Measurements from ENCODE around the gene NAALADL2.

NAALADL2 gene

DNA sequence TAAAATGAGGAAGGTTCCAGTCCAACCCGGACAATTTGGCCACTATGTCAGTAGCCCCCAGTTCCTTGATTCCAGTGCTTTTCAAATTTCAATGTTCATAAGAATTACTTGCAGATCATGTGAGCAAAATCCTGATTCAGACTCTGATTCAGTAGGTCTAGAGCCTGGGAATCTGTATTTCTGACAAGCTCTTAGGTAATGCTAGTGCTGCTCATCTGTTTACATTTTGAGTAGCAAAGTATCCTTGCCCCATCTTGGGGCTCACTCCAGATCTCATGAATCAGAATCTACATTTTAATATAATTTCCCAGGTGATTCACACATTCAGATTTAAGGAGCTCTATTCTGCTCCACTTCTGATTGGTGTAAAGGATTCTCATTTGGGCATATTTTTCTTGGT, 142.0 kb downstream of the NAALADL2 start:
- no peak for DNase-seq

DNA sequence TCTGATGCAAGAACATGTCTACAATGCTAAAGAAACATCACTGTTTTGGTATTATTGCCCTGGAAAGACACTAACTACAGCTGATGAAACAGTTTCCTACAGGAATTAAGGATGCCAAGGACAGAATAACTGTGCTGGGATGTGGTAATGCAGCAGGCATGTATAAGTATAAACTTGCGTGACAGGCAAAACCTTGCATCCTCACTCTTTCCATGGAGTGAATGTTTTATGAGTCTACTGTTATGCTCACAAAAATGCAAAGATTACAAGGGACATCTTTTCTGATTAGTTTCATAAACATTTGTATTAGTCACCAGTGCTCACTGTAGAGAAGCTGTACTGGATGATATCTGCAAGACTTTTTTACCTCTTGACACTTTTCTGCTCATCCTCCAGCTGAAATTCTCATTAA, 143.6 kb downstream of the NAALADL2 start:
- no peak for DNase-seq

DNA sequence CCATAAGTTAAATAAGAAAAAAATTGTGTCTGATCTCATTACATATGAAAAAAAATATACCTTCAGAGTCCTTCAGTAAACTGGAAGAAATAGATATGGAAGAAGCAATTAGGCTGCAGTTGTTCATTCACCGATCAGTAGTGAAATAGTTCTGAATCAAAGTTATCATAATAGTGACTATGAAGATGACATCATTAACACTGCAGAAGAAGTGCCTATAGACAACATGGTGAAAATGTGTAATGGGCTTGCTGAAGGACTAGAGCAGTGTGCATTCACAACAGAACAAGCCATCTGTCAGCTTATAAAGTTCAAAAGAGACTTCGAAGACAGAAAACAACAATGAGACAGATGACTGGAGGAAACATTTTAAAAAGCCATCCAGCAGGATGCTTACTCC, 144.5 kb downstream of the NAALADL2 start:
- no peak for DNase-seq

DNA sequence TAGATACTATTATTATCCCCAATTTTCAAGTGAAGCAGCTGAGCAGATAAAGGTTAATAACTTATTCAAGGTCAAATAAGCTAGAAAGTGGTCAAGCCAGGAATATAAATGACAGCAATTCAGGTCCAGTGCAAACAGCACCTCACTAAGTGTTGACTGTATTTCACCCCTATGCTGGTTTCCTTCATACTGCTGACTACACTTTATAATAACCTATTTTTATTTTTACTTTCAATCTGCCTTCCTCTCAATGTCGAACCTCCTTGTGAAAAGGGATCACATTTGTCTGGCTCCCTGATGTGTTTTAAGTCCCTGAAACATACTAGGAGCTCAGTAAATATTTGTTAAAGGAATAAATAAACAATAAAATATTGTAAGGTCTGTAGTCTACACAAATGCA, 146.1 kb downstream of the NAALADL2 start:
- no peak for DNase-seq

DNA sequence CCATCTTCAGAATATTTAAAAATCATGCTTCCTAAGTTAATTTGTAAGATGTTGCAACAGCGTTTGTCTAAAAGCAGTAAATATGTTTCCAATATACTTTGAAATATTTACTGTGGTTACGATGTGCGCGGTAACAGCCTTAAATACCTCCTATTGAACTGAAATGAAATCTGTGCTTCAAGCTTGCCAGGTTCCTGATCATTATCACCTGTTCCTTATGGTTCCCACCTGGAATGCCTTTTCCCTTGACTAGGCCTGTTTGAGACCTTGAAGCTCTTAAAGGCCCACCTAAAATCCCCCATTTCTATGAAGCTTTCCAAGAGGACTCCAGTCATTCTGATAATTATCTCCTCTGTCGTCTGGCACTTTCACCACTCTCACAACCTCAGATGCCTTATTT, 146.7 kb downstream of the NAALADL2 start:
- no peak for DNase-seq

DNA sequence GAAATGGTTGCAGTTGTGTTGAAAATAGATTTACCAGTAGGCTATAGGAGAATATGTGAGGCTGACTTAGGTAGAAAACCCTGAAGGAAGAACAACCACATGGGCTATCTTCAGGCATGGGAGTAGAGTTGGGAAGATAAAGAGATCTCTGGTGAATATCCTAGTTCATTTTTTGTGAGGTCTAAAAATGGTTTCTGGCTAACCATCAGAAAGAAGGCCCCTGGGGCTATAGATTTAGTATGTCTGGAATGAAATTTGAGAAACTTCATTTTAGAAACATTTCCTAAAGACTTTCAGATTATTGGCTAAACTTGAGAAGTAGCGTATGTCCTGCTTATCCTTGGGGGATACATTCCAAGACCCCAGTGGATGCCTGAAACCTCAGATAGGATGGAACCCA, 148.2 kb downstream of the NAALADL2 start:
- DNase-seq: no peak

DNA sequence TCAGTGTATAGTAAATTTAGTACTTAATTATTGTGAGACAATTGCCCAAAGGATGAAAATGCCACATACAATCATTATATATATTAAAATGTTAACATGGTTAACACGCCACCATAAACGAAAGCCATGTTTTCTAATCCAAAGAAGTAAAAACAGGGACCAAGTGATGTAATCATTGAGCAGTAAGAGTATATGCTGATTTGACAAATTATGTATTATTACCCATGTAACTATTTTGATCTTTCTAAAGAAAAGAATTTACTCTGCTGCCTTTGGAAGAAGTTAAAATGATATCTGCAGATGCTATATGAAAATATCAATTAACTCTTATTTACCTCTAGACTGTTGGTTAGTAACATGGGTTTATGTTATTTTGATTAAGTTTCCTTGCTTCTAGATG, 150.2 kb downstream of the NAALADL2 start:
- no peak for DNase-seq

DNA sequence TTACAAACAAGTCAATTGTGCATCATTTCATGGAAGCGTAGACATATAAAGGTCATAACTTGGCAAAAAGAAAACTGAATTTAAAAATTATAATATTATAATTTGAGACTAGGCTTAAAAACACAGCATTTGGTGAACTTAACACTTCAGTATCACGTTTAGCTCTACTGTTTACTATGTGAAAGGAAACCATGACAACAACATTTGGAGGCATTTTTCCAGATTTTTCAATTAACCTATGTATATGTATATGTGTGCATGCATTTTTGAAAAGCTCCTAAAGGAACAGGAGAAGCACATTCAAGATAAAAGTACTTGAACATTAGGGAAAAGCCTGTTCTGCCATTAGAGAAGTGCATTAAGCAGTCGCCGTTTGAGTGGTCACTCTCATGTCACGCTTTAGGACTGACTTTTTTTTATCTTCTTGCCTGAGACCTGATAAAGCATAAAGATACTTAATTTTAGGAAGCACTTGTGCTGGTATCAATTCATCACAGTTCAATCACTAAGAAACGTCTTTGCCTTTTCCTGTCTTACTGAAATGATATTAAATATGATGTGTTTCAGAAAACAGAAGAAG, 156.0 kb downstream of the NAALADL2 start:
- no peak for DNase-seq

DNA sequence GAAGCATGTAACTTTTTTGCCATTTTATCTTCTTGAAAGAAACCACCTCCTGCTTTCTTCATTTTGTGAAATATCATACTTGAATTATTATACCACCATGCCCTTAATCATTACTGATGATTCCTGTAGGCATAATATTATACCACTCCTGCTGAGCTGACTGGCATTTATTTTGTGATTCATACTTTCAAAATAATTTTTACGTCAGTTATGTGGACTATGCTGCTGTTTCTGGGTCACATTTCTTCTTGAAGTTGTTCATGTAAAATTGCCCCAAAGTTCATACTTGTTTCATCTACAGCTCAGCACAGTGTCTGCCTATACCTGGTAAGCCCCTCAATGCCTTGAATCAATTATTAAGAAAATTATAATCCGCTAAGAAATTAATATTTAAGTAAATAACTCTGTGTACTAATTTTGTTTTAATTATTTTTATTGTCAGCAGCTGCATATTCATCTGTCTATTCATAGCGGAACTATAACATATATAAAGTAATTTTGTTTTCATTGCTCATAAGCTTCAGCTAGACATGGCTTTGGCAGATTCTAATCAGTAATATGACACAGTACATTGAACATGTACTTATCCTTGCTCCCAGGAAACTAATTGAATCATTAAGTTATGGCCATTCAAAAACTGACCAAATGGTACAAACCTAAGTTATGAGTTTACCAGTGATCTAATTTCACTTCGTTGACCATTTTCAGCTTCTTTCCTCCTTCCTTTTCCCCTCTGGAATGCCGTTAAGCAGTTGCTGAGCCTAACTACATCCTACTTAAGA, 160.0 kb downstream of the NAALADL2 start:
- no peak for DNase-seq

DNA sequence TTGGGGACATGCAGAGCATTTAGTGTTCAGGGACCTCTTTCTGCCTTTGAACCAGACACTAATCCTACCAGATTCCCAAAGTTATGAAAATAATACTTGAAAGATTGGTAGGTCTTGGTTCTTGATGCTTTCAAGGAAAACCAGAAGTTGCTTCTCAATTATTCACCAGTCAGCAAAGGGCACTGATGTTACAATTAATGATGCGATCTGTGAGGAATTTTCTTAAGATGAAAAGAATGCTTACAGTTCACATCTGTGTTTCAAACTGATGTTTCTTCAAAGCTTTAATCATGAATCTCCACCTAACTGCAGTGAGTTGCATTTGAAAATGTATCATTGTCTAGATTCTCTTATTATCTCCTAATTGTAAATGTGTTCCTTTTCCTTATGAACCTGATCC, 161.0 kb downstream of the NAALADL2 start:
- no peak for DNase-seq

DNA sequence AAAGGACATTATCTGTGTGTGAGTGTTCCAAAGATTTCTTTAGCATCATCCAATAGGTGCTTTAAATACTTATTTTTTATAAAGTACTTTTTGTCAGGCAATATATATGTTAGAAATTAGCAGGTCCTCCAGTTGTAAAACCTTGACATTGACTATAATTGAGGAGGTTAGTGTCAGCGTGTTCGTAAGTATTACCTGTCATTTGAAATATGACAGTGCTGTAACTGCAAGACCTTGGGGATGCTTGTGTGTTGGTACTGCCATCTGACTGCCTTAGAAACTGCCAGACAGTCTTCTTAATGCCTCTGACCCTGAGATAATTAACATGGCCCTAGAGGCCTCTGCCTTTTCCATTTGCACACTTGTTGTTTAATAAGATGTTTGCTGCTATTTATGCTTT, 170.7 kb downstream of the NAALADL2 start:
- no peak for DNase-seq

DNA sequence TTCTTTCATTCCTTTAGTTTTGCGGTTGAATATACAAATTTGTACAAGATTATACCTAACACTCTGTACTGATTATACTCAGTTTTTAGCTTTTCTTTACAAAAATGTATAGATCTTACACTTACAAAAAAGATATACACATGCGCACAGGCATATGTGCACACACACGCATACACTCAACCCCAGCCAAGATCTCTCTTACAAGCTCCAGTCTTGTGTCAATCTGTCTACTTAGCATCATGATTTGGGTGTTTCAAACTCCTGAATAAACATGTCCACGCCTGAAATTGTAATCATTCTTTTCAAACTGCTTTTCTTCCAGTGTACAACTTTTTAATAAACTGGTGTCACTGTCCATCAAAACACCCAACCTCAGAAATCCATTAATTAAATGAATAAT, 180.7 kb downstream of the NAALADL2 start:
- no peak for DNase-seq

DNA sequence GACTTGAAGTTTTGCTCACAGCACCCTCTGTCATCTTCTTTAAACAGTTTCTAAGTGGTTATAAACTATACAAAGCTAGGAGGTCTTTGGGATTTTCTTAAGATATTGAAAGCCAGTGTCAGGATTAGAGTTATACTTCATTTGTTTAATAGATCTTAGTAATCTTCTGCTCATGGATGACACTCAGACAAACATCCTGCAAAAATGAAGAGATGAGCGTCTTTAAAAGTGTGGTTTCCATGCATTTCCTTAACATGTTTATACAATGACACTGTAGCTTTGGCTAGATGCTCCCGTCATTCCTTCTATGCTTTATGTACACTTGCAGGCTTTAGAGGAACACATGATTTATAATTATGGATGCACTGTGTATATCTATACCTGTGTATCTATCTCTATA, 182.2 kb downstream of the NAALADL2 start:
- DNase-seq: no peak

DNA sequence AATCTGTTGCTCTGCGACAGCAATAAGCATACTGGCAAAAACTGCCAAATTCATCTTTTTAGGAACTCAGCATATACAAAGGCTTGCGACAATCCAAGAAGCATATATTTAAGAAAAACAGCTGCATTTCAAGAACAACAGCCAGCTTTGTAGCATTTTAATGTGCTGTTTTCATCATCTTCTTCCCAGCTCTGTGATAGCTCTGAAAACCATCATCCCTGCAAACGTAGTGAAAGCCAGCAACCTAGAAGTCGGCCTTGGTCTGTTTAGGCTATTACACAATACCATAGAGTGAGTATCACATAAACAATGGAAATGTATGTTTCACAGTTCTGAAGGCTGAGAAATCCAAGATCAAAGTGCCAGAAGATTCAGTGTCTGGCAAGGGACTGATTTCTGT, 187.5 kb downstream of the NAALADL2 start:
- no peak for DNase-seq

DNA sequence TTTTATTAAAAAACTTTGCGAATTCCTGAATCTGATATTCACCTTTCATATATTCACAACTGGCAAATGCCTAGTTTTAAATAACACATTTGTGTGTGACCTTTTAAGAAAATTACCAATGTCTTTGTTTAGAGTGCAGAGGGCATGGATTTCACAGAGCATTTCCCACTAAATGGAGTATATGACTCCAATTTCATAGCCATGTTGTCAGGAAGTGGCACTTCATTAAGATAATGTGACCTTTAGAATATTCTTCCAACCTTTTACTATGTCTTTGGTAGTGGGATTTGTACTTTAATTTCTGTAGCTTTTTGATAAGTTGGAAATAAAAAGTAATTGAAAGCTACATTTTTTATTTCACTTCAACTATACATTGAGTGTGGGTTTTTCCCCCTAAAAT, 188.7 kb downstream of the NAALADL2 start:
- no peak for DNase-seq

DNA sequence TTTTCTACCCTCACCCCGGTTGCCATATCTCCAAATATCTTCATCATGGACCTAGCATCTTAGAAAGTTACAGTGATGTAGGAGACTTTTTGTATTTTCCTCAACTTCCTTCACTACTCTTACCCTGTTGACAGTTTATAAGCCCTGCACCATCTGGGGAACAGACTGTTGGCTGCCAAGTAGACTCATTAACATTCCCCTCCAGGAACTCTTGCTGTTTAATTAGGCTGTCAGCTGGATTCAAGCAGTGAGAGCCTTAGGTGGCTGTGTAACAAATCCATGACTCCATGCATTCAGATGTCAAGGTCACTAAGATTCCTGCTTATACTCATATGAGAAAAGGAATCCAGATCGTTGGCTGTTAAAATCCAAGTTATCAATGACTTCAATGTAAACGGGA, 198.3 kb downstream of the NAALADL2 start:
- no peak for DNase-seq

DNA sequence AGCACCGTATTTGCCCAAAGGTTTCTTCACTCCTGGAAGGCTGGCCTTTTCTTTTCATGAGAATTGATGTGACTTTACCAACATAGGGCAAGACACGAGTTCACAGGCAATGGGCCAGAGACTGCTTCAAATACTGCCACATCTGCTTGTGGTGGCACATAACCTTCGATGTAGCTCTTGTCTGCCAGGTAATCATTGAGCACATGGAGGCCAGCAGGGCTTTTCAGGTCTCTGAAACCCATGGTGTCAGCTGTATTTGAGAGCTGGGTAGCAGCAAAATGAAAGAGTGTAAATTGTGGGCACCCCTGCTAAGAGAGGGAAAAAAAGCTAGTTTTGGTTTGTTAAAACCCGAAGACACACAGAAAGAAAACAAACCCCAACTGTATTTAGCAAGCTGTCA, 200.7 kb downstream of the NAALADL2 start:
- no peak for DNase-seq

DNA sequence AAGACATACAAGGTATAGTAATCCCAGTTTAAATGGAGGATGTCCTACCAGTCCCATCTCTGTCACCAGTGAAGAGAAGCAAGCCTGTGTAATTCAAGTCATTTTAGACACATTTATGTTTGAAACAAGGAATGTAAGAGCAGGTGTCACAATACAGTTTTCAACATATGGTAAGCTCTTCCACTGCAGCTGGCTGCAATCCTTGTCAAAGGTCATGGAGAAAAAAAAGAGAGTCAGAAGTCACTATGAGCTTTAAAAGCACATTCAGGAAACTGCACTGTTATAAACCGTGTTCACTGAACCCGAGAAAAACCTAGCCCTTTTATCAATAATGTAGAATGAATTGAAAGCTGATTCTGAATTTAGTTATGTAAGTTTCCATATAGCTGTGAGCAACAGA, 206.4 kb downstream of the NAALADL2 start:
- DNase-seq: no peak

DNA sequence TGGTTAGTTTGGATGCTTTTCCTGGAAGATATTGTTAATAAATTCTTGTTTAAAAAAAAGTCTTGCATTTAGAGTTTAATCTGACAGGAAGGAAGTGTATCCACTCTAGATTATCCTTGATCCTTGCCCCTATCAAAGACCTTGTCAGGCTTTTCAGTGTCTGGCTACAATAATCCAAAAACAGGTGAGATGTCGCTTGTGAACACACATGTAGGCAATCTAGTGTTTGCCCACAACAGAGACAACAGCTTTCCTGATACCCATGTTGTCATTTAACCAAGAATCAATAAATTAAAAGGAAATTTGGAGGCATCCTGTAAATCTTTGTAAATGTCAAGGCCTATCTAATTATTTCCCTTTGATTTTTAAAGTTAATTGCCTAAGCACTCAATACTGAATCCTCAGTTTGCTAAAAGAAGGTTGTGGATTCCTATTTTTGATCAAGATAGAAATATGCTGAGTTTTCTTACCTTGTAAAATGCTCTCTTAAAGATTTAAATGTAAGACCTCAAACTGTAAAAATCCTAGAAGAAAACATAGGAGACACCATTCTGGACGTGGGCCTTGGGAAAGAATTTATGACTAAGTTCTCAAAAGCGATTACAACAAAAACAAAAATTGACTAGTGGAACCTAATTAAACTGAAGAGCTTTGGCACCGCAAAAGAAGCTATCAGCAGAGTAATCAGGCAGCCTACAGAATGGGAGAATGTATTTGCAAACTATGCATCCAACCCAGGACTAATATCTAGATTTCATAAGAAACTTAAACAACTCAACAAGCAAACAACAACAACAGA, 207.7 kb downstream of the NAALADL2 start:
- DNase-seq: no peak

DNA sequence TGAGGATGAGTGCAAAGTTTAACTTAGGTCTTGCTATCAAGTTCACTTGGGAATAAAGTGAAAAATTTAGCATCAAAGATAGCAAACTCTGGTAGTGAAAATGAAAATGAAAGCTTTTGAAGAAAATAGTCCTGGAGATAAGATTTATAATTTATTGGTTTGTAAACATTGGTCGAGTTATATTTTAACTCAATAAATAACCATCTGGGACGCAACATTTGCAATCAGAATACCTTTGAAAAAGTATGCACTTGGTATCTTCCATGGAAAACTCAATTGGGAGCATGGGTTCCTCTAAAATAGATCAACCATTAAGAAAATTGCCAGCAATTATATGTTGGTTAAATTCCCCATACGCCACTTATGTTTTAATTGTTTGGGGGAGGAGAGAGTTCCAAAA, 209.5 kb downstream of the NAALADL2 start:
- no peak for DNase-seq

DNA sequence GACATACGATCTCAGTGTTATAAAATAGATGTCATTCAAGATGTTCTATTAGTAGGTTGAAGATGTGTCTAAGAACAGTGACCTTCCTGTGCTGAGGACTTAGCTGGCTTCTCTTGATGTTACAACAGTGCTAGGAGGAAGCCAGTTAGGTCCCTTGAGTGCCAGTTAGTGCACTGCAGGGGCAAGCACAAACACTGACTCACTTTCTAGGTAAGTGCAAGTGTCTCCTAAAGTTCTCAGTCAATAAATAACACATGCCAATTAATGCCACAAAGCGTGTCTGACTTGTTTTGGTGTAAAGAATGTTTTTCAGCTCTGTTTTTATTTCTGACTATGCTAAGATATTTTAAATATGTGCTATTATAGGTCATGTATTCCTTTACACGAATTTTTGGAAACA, 211.8 kb downstream of the NAALADL2 start:
- DNase-seq: no peak

DNA sequence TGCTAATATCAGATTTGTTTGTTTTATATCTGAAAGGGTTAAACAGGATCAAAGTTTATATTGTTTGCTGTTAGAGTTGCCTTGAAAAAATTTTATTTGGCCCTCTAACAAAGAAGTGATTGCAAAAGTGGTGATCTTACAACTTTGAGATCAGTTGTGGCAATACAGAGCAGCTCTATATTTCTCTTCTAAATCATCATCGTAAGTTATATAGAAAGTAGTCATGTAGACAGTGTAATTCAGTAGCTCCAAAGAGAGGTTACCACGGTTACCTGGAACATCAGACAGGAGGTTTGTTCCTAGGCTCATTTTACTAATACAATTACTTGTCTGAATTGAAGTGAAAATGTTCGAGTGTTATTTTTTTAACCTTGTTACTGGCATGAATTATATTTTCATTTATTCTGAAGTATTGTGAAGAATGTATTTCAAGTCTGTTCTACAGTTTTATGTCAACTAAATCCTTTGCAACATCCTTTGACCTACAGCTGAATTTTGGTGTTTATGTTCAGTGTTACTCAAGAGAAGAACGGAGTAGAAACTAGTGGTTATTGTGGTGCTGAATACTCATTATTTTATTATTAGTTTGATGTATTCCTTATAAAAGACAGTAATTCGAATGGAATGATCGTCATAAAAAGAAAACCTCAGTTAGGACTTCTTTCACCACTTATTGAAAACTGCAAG, 214.2 kb downstream of the NAALADL2 start:
- no peak for DNase-seq

DNA sequence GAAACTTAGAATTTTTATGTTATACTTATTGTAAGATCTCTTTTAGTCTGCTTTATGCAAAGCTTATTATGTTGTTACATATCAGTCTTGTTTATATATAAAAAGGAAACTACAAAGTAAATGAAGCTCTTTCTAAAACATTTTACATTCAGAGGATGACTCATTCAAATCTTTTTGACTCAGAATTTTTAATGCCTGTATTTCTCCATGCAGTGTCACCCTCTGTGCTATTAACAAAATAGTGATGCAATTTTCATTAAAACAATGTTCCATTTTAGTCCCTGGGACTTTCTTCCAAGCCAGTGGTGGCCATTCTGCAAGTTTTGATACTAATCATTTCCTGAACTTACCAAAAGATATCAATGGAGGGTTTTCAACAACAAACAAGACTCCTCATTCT, 216.1 kb downstream of the NAALADL2 start:
- DNase-seq: no peak

DNA sequence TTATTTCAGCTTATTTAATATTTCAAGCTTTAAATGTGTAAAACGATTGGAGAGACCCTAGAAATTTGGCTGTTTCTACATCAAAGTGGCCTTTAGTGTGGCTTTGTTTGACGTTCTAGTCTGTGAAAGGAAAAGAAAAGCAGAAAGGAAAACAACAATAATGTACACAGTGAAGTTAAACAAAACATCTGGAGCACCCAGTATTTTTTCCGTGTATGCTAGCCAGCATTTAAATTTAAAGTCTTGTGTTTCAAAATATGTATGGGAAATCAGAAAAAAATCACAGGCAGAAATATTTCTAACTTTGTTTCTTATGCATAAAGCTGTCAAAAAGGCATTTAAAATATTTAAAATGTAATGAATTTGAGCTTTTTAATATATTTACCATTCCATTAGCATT, 218.1 kb downstream of the NAALADL2 start:
- no peak for DNase-seq

All from kidney glomerular epithelial cell (primary cell).